SK-N-MC (cell line): ENCODE results near the gene CYFIP1.

Experiments
- EZH2 ChIP-seq: fragments of 200-600 bp; sonication (generic); IDR thresholded peaks from one replicate; pipeline ENCODE4 v1.6.1; 2017; ENCODE audit warnings: antibody characterized with exemption
- POLR2AphosphoS5 ChIP-seq: IDR thresholded peaks from 2 replicates; pipeline ENCODE4 v1.6.1; 2012; ENCODE audit warnings: mild to moderate bottlenecking, low read depth, low read length, borderline replicate concordance

DNA sequence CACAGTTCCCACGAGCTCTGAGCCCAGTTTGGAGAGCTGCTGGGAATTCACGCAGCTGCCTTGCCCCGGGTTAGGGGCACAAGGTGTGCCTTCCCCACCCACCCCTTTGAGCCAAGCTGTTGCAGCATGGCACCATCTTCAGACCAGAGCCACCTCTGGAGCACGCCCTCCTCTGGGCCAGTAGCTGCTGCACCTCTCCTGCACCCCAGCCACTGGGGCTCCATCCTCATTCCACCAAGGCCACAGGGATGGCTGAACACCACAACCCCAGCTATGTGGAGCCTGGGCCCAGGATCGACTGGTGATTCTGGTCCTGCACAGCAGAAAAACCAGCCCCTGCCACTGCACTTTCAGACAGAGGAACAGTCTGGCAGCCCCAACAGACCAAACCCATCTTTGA, 33.5 kb upstream of the CYFIP1 start:
- TF ChIP-seq EZH2 (no peak), POLR2AphosphoS5 (no peak)
